Measurements from ENCODE around the gene MBTPS2. TPM values are rescaled to one million over a fixed set of nuclear protein-coding genes. Genes with fewer than 3 reads are reported as not detected.

Gene MBTPS2
- total and polyA plus RNA-seq, 8 donors: 1.1 to 8.7 (median 6.8) TPM

GRCh38 chrX:21926116-21926515 is 86.7 kb downstream of the MBTPS2 start:
- Histone ChIP-seq H3K9me3 (no peaks in the 10 kb centered on the region), H3K4me3 (peak overlapping the region in 2 of 4 donors; percentile 19 to 20), H3K36me3 (no peaks in the 10 kb centered on the region), H3K27ac (peak overlapping the region in 2 of 4 donors; percentile 34 to 58), H3K27me3 (no peaks in the 10 kb centered on the region), H3K4me1 (peaks cover 0 to 9% (median 0%) of the 10 kb centered on the region in 3 donors)
- intact Hi-C loops (cut with DNase I): no loop called here
- TF ChIP-seq, protein P1, sequence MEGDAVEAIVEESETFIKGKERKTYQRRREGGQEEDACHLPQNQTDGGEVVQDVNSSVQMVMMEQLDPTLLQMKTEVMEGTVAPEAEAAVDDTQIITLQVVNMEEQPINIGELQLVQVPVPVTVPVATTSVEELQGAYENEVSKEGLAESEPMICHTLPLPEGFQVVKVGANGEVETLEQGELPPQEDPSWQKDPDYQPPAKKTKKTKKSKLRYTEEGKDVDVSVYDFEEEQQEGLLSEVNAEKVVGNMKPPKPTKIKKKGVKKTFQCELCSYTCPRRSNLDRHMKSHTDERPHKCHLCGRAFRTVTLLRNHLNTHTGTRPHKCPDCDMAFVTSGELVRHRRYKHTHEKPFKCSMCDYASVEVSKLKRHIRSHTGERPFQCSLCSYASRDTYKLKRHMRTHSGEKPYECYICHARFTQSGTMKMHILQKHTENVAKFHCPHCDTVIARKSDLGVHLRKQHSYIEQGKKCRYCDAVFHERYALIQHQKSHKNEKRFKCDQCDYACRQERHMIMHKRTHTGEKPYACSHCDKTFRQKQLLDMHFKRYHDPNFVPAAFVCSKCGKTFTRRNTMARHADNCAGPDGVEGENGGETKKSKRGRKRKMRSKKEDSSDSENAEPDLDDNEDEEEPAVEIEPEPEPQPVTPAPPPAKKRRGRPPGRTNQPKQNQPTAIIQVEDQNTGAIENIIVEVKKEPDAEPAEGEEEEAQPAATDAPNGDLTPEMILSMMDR (IDR thresholded peaks at IDR 0.05): no peak
- 7 to 19% methylated on average over 3 of the region's 3 CpGs for WGBS, 2 donors
- FAIRE-seq (no peak), DNase-seq (no peak), ATAC-seq (peak in 3 of 4 donors; percentile 64 to 76 (median 64))

GRCh38 chrX:21926527-21927278 is 87.3 kb downstream of the MBTPS2 start:
- TF ChIP-seq, protein P1 (IDR thresholded peaks at IDR 0.05): no peak
- Histone ChIP-seq H3K27ac (peak overlapping the region in 2 of 4 donors; percentile 34 to 58), H3K36me3 (no peaks in the 10 kb centered on the region), H3K27me3 (no peaks in the 10 kb centered on the region), H3K4me1 (peaks cover 0 to 9% (median 0%) of the 10 kb centered on the region in 3 donors), H3K9me3 (no peaks in the 10 kb centered on the region), H3K4me3 (peak overlapping the region in 1 of 4 donors; percentile 19)
- FAIRE-seq: no peak
- no peak for DNase-seq
- WGBS, 2 donors: 37 to 44% methylated on average over 6 of the region's 6 CpGs
- ATAC-seq: peak; percentile 55 to 88 (median 76)
- intact Hi-C loops (cut with DNase I): no loop called here

DNA sequence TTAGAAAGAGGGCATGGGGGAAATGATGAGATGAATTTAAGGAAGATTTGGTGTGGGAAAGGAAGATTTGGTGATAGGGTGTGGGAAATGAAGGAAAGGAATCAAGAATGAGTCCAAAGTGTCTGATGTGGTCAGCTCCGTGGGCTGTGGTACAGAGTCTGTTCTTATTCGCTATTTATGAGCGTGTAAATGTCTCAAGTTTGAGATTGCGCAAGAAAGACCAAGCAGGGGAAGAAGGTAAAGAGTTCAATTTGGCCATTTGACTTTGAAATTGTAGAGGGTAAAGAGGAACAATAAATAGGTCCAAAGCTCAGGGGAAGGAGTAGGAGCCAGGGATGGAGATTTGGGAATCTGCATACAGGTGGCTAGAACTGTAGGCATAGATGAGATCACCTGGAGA is 89.8 kb downstream of the MBTPS2 start:
- WGBS, 2 donors: 82 to 97% methylated on average over 4 of the region's 4 CpGs
- no peaks in the 10 kb centered on the region for H3K9me3 ChIP-seq
- no peak for FAIRE-seq

DNA sequence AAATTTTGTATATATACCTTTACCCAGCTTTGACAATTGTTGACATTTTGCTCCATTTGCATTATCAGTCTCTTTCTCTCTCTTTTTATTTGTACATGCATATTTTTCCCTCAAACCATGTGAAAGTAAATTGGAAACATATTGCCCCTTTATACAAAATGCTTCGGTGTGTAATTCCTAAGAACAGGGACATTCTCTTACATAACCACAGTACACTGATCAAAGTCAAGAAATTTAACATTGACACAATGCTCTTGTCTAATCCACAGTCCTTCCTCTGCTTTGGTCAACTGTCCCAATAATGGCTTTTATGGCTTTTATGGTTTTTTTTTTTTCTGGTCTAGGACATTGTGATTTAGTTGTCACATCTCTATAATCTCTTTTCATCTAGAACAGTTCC is 91.6 kb downstream of the MBTPS2 start:
- Histone ChIP-seq H3K9me3 (no peaks in the 10 kb centered on the region), H3K27ac (no peak overlapping the region), H3K27me3 (no peaks in the 10 kb centered on the region), H3K4me1 (peaks cover 0 to 7% (median 0%) of the 10 kb centered on the region in 3 donors), H3K36me3 (no peaks in the 10 kb centered on the region), H3K4me3 (no peak overlapping the region)
- TF ChIP-seq, protein P1 (IDR thresholded peaks at IDR 0.05): no peak
- WGBS, 2 donors: 88 to 92% methylated on average over 1 of the region's 1 CpG
- FAIRE-seq: no peak
- no peak for ATAC-seq
- DNase-seq: no peak
- intact Hi-C loops (cut with DNase I): no loop called here

More for the DNA sequence above, 89.8 kb downstream of the MBTPS2 start:
- Histone ChIP-seq H3K27me3 (no peaks in the 10 kb centered on the region), H3K36me3 (no peaks in the 10 kb centered on the region), H3K4me3 (no peak overlapping the region), H3K27ac (no peak overlapping the region), H3K4me1 (peaks cover 0 to 9% (median 0%) of the 10 kb centered on the region in 3 donors)
- no peak for DNase-seq
- TF ChIP-seq, protein P1 (IDR thresholded peaks at IDR 0.05): no peak
- no peak for ATAC-seq
- intact Hi-C loops (cut with DNase I): no loop called here

Data from pancreas (tissue), 10 donors.